HG03064 (cell line): ENCODE results near the gene ZBTB4.
"Not testable (repeated sequence)": the region's sequence is repeated elsewhere in the genome, so short reads cannot be mapped to it uniquely, and the experiment has no call there.

Experiments
- ATAC-seq: cut with Tn5 transposase; IDR thresholded peaks from one replicate; pipeline ENCODE4 v1.9.1; 2021; ENCODE audit warnings: low read depth; ENCODE audit not compliant: unreplicated experiment

Gene ZBTB4

DNA sequence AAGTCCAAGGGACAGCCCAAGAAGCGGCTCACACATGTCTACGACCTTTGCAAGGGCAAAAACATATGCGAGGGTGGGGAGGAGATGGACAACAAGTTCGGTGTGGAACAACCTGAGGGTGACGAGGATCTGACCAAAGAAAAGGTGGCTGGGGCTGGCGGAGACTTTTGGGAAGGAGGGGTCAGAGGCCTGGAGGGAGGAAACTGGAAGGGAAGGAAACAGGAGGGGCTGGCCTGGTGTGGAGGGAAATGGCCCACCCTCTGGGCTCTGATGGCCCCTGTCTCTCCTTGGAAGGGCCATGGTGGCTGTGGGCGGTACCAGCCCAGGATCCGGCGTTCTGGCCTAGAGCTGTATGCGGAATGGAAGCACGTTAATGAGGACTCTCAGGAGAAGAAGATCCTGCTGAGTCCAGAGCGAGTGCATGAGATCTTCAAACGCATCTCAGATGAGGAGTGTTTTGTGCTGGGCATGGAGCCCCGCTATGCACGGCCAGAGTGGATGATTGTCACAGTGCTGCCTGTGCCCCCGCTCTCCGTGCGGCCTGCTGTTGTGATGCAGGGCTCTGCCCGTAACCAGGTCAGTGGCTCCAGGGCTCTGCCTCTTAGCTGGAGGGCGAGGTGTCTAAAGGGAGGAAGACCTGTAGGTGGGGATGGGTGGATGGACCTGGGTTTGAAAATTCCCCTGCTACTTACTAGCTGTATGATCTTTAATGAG is 17.2 kb upstream of the ZBTB4 start:
- no peak for ATAC-seq

DNA sequence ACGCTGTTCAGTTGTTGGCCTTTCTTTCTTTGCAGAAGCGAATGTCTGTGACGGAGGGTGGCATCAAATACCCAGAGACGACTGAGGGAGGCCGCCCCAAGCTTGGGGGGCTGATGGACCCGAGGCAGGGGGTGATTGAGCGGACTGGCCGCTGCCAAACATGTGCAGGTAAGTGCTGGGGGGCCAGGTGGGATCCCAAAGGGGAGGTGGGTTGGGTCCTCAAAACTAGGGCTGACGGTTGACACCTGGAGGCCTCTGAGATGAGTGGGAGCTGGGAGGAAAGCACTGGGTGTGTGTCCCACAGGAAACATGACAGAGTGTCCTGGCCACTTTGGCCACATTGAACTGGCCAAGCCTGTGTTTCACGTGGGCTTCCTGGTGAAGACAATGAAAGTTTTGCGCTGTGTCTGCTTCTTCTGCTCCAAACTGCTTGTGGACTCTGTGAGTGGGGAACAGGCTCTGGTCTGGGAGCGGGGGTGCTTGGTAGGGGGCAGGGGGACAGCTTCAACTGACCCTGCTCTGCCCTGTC is 16.5 kb upstream of the ZBTB4 start:
- ATAC-seq: no peak

DNA sequence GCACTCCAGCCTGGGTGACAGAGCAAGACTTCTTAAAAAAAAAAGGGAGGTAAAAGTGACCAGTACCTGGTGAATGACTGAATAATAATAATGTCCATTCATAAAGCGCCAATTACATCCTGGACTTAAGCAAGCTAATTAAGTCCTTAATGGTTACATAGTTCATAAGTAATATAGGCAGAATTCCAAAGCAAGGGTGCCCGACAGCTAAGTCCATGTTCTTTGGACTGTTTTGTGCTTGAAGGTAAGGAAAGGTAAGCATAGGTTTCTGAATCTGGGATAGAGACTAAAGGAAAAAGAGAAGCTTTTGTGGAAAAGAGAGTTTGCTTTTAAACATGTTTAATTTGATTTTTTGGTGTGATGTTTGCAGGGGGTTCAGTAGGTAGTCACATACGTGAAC is 14.5 kb upstream of the ZBTB4 start:
- no peak for ATAC-seq

DNA sequence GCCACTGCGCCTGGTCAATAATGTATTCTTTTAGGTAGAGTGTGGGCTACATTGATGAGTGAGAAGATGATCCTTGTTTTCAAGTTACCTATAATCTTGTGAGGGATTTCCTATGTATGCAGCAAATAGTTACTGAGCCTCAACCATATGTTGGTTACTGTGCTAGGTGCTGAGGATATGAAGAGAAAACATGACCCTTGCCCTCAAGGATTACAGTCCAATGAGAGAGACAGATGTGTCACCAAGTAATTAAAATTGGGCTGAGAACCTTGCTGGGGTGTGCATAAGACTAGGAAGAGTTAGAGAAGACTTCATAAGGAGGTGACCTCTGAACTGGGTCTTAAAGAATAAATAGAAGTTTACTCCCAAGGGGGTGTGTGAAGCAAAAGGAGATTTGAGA is 12.2 kb upstream of the ZBTB4 start:
- ATAC-seq: no peak

DNA sequence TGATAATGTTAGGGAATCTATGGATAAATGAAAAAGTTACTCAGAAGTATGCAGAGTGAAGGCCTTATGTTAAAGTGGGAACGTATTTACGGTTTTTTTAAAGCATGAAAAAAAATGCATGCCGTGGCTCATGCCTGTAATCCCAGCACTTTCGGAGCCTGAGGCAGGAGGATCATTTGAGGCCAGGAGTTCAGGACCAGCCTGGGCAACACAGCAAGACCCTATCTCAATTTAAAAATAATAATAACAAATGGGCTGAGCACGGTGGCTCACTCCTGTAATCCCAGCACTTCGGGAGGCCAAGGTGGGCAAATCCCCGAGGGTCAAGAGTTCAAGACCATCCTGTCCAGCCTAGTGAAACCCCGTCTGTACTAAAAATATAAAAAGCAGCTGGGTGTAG is 10.7 kb upstream of the ZBTB4 start:
- no peak for ATAC-seq

DNA sequence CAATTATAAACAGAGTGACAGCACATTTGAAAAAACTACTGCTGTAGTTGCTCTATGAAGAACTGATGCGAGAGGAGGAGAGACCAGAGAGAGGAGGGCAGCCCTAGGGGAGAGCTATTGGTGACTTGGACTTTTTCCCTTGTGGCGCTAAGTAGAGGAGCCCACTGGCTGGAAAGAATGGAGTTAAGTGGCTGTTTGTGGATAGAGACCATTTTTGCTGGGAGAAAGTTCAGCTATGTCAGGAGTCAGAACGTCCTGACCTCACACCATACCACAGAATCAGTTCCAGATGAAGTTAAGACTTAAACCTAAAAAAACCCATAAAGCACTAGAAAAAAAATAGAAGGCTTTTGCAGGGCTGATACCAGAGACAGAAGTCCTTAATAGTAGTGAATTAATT is 6.8 kb upstream of the ZBTB4 start:
- no peak for ATAC-seq

DNA sequence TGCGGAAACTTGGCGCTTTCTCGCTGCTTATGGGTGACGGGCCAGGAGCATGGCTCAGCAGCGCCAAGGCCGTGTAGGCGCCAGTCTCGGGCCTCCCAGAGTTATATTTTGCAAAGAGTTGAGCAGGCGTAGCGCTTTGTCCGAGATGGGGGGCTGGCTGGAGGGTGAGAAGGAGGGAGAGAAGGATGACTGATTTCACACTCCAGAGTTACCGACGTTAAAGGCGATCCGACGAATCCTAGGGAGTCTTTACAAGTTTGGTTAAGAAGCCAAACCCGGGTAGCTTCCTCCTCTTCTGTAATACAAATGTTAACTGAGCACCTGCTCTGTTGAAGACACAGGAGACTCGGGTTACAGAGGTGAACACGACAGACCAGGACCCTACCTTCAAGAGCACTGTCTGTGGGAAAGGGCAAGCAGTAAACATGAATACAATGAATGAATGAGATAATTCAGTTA is 5.5 kb upstream of the ZBTB4 start:
- ATAC-seq: no peak

DNA sequence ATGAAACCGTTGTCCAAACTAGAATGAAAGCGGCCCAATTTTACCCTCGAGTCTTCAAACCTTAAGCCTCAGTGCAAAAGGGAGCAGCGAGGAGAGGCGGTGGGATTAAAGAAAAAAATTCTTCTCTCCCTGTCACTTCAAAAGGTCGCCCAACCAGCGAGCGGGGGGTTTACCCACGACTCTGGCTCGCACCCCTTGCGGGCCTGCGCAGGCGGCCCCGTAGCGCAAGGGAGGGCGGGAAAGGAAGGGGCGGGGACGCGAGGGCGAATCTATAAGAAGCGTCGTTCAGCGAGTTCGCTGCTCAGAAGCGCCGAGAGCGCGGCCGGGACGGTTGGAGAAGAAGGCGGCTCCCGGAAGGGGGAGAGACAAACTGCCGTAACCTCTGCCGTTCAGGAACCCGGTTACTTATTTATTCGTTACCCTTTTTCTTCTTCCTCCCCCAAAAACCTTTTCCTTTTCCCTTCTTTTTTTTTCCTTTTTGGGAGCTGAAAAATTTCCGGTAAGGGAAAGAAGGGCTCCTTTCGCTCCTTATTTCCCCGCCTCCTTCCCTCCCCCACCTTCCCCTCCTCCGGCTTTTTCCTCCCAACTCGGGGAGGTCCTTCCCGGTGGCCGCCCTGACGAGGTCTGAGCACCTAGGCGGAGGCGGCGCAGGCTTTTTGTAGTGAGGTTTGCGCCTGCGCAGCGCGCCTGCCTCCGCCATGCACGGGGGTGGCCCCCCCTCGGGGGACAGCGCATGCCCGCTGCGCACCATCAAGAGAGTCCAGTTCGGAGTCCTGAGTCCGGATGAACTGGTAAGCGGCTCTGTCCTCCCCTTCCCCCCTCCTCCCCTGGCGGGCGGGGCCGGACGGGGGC is 4.9 kb upstream of the ZBTB4 start, which contains the start of gene POLR2A:
TSS of gene POLR2A (plus strand) at position 300 of the 852 bp plus-strand sequence.
- ATAC-seq: peak; percentile 45

DNA sequence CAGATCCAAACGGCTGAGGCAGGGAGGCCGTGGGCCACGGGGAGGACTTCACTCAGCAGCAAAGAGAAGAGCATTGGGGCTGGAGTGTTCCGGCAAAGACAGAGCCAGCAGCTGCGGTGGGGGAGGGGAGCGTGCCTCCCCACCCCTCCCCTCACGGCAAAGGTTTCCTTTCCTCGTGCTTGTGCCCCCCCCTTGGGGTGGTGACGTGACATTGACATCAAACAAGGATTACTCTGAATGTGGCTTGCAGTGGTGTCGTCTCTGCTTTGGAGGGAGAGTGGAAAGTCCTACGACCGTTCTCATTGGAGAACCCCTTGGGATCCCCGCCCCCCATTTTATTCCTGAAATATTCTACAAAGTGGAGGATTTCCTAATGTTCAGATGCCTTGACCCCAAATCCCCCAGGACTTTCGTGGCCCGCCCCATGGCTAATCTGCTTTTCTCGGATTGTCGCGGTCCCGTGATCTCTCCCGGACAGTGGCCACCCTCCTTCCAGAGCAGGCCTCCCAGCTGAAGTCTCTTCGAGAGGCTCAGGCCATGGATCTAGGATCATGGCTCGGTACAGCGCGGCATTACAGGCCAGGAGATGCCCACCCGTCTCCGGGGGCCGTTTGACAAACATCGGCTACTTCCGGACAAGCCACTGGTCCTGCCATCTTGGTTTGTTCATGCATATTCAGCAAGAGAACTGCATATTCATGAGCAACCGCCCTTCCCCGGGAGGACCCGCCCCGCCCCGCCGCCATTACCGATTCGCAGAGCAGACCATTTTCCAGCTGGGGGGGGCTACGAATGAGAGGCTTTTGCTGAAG is 4.0 kb upstream of the ZBTB4 start:
- peak; percentile 29 for ATAC-seq

DNA sequence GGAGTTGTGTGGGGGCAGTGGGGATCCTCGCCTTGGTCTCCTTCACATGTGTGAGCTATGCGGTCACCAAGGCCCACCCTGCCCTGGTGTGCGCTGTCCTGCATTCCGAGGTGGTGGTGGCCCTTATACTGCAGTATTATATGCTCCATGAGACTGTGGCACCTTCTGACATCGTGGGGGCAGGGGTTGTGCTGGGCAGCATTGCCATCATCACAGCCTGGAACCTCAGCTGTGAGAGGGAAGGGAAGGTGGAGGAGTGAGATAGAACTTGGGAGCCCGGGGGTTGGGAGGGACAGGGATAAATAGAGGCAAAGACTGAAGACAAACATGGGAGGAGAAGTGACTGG is 3.3 kb upstream of the ZBTB4 start:
- not testable (repeated sequence) for ATAC-seq

DNA sequence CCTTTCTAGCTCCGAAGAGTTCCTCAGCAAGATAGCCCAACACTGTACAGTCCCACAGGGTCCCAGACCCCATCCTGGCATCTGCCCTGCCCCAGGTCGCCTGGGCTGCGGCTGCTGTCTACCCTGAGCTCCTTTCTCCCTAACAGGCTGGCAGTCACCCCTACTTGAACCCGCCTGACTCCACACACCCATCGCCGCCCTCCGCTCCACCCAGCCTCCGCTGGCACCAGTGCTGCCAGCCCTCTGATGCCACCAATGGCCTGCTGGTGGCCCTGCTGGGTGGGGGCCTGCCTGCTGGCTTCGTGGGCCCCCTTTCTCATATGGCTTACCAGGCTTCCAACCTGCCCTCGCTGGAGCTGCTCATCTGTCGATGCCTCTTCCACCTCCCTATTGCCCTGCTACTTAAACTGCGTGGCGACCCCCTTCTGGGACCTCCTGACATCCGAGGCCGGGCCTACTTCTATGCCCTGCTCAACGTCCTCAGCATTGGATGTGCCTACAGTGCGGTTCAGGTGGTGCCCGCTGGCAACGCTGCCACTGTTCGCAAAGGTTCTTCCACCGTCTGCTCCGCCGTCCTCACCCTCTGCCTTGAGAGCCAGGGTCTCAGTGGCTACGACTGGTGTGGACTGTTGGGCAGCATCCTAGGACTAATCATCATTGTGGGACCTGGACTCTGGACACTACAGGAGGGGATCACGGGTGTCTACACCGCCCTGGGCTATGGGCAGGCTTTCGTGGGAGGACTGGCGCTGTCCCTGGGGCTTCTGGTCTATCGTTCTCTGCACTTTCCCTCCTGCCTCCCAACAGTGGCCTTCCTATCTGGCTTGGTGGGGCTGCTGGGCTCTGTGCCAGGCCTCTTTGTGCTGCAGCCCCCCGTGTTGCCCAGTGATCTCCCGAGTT is 2.7 kb upstream of the ZBTB4 start:
- ATAC-seq: not testable (repeated sequence)

DNA sequence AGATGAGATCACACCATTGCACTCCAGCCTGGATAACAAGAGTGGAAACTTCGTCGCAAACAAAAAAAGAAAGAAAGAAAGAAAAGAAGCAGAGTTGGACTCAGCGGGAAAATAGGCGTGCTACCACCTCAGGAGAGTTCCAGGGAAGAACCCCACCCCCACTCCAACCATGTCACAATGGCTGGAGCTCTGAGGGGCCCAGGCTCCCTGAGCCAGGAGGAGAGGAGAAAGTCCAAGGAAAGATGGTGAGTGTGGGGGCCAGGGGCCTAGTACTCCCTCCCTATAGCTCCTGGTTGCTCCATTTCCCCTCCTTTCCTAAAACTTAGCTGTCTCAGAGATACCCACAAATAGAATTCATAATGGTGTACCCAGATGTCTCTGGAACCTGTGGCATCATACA is 1.8 kb upstream of the ZBTB4 start, which contains the start of gene SLC35G6:
TSS of gene SLC35G6 (plus strand) at position 172 of the 400 bp plus-strand sequence. CDS start at position 243, 71 bp downstream.
- ATAC-seq: not testable (repeated sequence)

DNA sequence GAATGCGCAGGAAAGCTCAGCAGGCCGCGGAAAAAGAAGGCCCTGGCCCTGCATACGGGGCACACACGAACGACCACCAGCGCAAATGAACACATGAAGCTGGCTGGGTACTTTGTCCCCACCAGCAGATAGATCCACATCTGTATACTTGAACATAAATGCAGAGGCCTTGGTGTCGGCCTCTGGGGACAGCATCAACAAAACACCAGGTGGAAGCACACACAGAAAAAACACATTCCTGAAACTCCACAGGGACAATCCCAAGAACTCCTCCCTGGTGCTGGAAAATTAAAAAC is 606 bp upstream of the ZBTB4 start:
- ATAC-seq: no peak

DNA sequence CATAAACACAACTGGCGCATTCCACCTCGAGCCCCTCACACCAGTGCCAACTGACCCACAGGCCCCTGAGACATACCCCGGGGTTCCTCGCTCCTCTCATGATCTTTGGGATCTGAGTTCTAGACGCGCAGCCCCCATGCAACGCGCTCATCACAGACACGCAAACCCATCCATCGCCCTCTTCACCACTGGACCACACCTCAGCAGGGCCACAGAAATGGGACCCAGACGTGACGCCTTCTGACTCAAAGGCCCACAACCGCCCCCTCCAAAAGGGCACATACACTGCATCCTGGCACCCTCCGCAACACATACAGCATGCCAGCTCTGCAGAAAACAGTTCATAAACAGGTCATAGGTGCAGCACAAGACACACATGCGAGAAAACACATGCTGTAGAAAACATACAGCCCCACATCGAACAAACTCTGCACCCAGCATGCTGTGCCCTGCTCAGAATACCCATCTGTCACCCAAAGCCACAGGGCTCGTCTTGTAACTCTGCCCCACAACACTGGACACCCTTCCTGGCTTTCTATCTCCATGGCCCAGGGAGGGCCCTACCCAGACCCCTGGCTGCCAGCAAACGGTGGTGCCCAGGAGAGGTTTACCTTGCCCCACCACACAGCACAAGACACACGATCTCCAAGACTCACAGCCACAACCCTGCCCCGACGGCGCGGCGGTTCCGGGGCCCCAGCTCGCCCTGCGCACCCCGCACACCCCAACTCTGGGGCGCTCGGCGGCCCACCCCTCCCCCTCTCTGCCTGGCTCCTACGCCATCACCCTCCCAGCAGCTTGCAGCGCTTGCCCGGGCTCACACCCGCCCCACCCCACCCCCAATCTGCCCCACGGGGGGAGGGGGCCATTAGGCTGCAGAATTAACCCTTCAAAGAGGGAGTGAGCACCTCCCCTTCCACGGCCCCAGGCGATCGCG is 887 bp downstream of the ZBTB4 start:
- no peak for ATAC-seq

DNA sequence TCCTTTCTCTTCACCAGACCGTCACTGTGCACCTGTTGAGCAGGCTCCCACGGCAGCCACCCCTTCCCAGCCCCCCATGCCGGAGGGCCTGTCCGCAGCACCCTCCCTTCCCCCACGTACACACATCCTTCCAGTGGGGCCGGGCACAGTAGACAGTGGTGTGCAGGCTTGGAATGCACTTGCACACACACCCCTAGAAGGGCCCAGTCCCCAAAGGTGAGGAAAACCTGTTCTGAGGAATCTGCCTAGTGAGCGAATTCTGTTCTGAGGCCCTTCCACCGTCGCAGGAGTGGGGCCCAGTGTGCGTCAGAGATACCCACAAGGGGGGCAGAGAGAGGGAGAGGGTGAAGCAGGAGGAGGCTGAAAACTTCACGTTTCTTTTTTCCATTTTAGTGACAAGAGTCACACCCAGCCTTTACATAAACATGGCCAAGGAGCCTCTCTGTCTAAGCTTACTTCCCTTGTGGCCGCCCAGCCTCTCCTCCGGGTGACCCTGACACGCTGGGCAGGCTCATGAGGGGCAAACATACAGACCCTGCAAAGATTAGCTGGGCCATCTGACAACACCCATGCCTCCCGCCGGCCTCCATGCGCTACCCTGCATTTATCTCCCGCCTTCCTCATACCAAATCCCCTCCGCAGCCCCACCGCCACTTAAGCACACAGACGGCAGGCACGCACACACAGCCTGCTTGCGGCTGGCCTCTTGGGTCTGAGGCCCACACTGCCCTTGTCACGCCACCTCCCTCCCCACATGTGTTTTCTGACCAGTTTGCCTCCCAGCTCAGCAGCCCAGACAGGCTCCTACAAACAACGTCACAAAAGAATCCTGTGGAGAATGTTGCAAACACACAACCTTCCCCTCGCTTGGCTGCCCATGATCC is 1.8 kb downstream of the ZBTB4 start:
- no peak for ATAC-seq

DNA sequence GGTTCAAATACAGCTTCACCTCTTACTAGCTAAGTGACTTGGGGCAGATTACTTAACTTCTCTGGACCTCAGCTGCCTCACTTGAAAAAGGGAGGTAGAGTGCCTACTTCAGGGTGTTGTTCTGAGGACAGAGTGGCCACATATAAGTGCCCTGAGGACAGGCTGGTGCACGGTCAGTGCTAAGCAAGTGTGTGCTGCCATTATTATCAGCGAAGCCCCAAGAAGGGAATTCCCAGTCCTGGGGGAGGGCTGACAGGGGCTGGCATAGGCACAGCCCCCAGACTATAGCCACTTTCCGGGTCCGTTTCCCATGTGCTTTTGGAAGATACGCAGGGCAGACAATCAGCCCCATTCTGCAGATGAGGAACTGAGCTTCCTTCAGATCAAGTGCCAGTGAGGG is 2.5 kb downstream of the ZBTB4 start:
- ATAC-seq: no peak

DNA sequence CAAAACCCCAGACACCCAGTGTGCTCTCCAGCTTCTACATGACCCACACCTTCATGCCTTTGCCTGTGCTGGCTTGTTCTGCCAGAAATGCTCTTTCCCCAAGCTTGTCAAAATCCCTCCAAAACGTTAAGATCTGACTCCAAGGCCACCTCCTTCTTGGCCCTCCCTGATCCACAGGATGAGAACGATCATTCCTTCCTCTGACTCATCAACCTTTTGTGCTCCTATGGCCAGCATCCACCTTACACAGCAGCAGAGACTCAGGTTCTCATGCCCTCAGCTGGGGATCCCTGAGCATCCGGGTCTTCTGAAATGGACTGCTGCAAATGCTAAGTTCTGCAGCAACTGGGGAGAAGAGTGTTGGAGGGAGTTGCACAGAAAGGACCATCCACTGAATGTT is 2.9 kb downstream of the ZBTB4 start:
- ATAC-seq: no peak
